K562 (cell line): ENCODE measurements around the gene ADM2. TPM values are rescaled to one million over a fixed set of nuclear protein-coding genes. Genes with fewer than 3 reads are reported as not detected.

Source experiments
- ATAC-seq: fragments of 200-7000 bp; cut with Tn5 transposase; 3 replicates; pipeline ENCODE4 v1.9.1; 2020; ENCODE audit warnings: moderate library complexity
- BruUV-seq: library from RNA; stranded (reverse); fragments of 400-500 nt; replicated peaks from 2 replicates; lab custom pipeline; 2021; lab: Mats Ljungman, UMichigan
- CTCF ChIA-PET: fragments of 300-600 bp; formaldehyde crosslinking; extraction: SDS; loops from one replicate; lab custom pipeline; 2021; ENCODE audit warnings: low intra/inter-chr PET ratio; lab: Yijun Ruan, JAX
- POLR2A ChIA-PET: fragments of 300-600, 350-650 bp; sonication (Branson Sonifier 250); formaldehyde crosslinking; extraction: SDS; loops from one replicate; lab custom pipeline; 2021; ENCODE audit warnings: antibody characterized with exemption, inconsistent platforms; lab: Yijun Ruan, JAX
- DNase-seq, 4 experiments: peaks; one replicate each; pipeline versions ENCODE4 v3.0.0 to v3.0.0-alpha.2; 2011 to 2018; ENCODE audit warnings: low spot score in 3 of 4, mixed read lengths in 3 of 4; ENCODE audit errors: extremely low read depth in 1 of 4
- FAIRE-seq: peaks from 2 replicates; lab custom pipeline; 2011; peaks lifted over from hg19 to GRCh38; lab: Jason Lieb, UNC
- H2AFZ ChIP-seq: 2 replicates; pipeline ENCODE4 v1.6.0; 2011; ENCODE audit warnings: low read depth, low read length, control low read depth, inconsistent platforms
- H3K27ac ChIP-seq: fragments of 200-600 bp; 3 replicates; pipeline ENCODE4 v1.8.0; 2011; ENCODE audit warnings: low read depth, mild to moderate bottlenecking, control low read depth, inconsistent platforms, low read length, moderate library complexity, mixed read lengths; ENCODE audit errors: extremely low read depth
- H3K27me3 ChIP-seq, 2 experiments: fragments of 300-600 bp in 1 of 2; 2 replicates in 1 of 2; 3 replicates in 1 of 2; pipeline versions ENCODE4 v1.6.0 to v1.8.0; 2011; ENCODE audit warnings: inconsistent platforms in 2 of 2, low read length in 2 of 2, mild to moderate bottlenecking in 1 of 2, mixed read lengths in 1 of 2, moderate library complexity in 1 of 2; ENCODE audit not compliant: control insufficient read depth in 2 of 2, insufficient read depth in 2 of 2
- H3K36me3 ChIP-seq: fragments of 300-600 bp; 3 replicates; pipeline ENCODE4 v1.8.0; 2011; ENCODE audit warnings: mild to moderate bottlenecking, low read length, inconsistent platforms; ENCODE audit not compliant: control insufficient read depth, insufficient read depth
- H3K4me1 ChIP-seq, 2 experiments: fragments of 200-600 bp in 1 of 2; replicated peaks in 1 of 2; 2 replicates in 1 of 2; 3 replicates in 1 of 2; pipeline versions ENCODE4 v1.5.1 to v1.8.0; 2011; ENCODE audit warnings: inconsistent platforms in 2 of 2, low read length in 2 of 2, mild to moderate bottlenecking in 1 of 2, mixed read lengths in 1 of 2, moderate library complexity in 1 of 2; ENCODE audit not compliant: control insufficient read depth in 2 of 2, insufficient read depth in 2 of 2
- H3K4me2 ChIP-seq: 2 replicates; pipeline ENCODE4 v1.6.1; 2011; ENCODE audit warnings: low read length, control low read depth, inconsistent platforms, mixed read lengths; ENCODE audit not compliant: insufficient read depth
- H3K4me3 ChIP-seq: fragments of 200-600 bp; sonication (generic), shearing (Covaris generic); 2 replicates; pipeline ENCODE4 v1.5.1; 2016; ENCODE audit warnings: control low read depth, inconsistent platforms
- H3K79me2 ChIP-seq: fragments of 200-600 bp; 3 replicates; pipeline ENCODE4 v1.8.0; 2011; ENCODE audit warnings: low read length, inconsistent platforms; ENCODE audit not compliant: control insufficient read depth, insufficient read depth
- H3K9ac ChIP-seq, 2 experiments: 2 replicates each; pipeline versions ENCODE4 v1.6.0 to v1.6.1; 2011; ENCODE audit warnings: low read depth in 2 of 2, low read length in 2 of 2, control low read depth in 1 of 2, inconsistent platforms in 1 of 2, mild to moderate bottlenecking in 1 of 2, mixed read lengths in 1 of 2; ENCODE audit not compliant: insufficient read depth in 1 of 2
- H3K9me1 ChIP-seq: one replicate; pipeline ENCODE4 v1.6.0; 2011; ENCODE audit warnings: inconsistent platforms, mild to moderate bottlenecking, low read length, moderate library complexity; ENCODE audit not compliant: control insufficient read depth, insufficient read depth
- H3K9me3 ChIP-seq: replicated peaks from 2 replicates; pipeline ENCODE4 v1.5.1; 2011; ENCODE audit warnings: low read depth, low read length, inconsistent platforms; ENCODE audit not compliant: control insufficient read depth, insufficient read depth
- H4K20me1 ChIP-seq: replicated peaks from 2 replicates; pipeline ENCODE4 v1.6.1; 2011; ENCODE audit warnings: low read length, inconsistent platforms, mixed read lengths; ENCODE audit not compliant: control insufficient read depth, insufficient read depth
- BCOR ChIP-seq: fragments of 450-650 bp; IDR thresholded peaks from 2 replicates; pipeline ENCODE4 v1.6.1; 2016
- E2F6 ChIP-seq, 2 experiments: IDR thresholded peaks; 2 replicates each; pipeline ENCODE4 v1.6.1; 2011; ENCODE audit warnings: borderline replicate concordance in 1 of 2, control low read depth in 1 of 2, low read depth in 1 of 2, low read length in 1 of 2, mild to moderate bottlenecking in 1 of 2, mixed read lengths in 1 of 2, moderate library complexity in 1 of 2; ENCODE audit not compliant: insufficient read depth in 1 of 2, insufficient read length in 1 of 2, poor library complexity in 1 of 2, severe bottlenecking in 1 of 2; ENCODE audit errors: extremely low read depth in 1 of 2
- FOXK1 ChIP-seq: sonication (generic); formaldehyde crosslinking; IDR thresholded peaks from 2 replicates; pipeline ENCODE4 v1.8.0; 2022; ENCODE audit warnings: missing genetic modification reagents, mild to moderate bottlenecking, borderline replicate concordance
- NCOA2 ChIP-seq, 2 experiments: fragments of 450-650 bp; IDR thresholded peaks; 2 replicates each; pipeline ENCODE4 v1.6.1; 2018; ENCODE audit warnings: mild to moderate bottlenecking in 2 of 2, moderate library complexity in 1 of 2; ENCODE audit not compliant: partially characterized antibody in 2 of 2
- PHB ChIP-seq: fragments of 250-450 bp; sonication (Bioruptor Pico); IDR thresholded peaks from 2 replicates; pipeline ENCODE4 v1.5.0; 2021
- PHB2 ChIP-seq: fragments of 450-650 bp; IDR thresholded peaks from 2 replicates; pipeline ENCODE4 v1.6.1; 2017; ENCODE audit warnings: low read depth
- POLR2G ChIP-seq: fragments of 200-400 bp; formaldehyde crosslinking; IDR thresholded peaks from 2 replicates; pipeline ENCODE4 v1.6.1; 2017; ENCODE audit warnings: low read depth, mild to moderate bottlenecking, antibody characterized with exemption, low read length, moderate library complexity
- PTBP1 ChIP-seq: fragments of 200-400 bp; formaldehyde crosslinking; IDR thresholded peaks from 2 replicates; pipeline ENCODE4 v1.6.1; 2017; ENCODE audit warnings: low read depth, low read length
- SMARCA4 ChIP-seq: fragments of 450-650 bp; IDR thresholded peaks from 2 replicates; pipeline ENCODE4 v1.6.1; 2016
- SUPT5H ChIP-seq: fragments of 450-650 bp; IDR thresholded peaks from 2 replicates; pipeline ENCODE4 v1.6.1; 2016
- TBL1XR1 ChIP-seq, 2 experiments: IDR thresholded peaks; 2 replicates each; pipeline ENCODE4 v1.6.1; 2012; ENCODE audit warnings: improper control_type of control experiment in 2 of 2, low read length in 2 of 2, mild to moderate bottlenecking in 1 of 2
- ZFX ChIP-seq: sonication (generic); formaldehyde crosslinking; IDR thresholded peaks from 2 replicates; pipeline ENCODE4 v1.8.0; 2022; ENCODE audit warnings: mild to moderate bottlenecking, missing genetic modification reagents, moderate library complexity
- ZKSCAN1 ChIP-seq: fragments of 150-350 bp; IDR thresholded peaks from 2 replicates; pipeline ENCODE4 v1.6.1; 2016; ENCODE audit warnings: low read depth, low read length
- ZNF561 ChIP-seq: fragments of 450-650 bp; formaldehyde crosslinking; conservative IDR thresholded peaks from 2 replicates; pipeline ENCODE4 v1.4.0; 2020; ENCODE audit warnings: mild to moderate bottlenecking, moderate library complexity
- WGBS: fragments of 100-300 bp; shearing (Covaris generic); methylation state at CpG from one replicate; pipeline ENCODE4 v1.1.6; 2016; ENCODE audit warnings: low coverage, mixed read lengths; ENCODE audit not compliant: insufficient coverage; ENCODE audit errors: missing lambda C conversion rate; 5-methylcytosine and 5-hydroxymethylcytosine counted together
- in situ Hi-C: fragments of 300-500 bp; cut with MboI; formaldehyde crosslinking; loops from 4 replicates; pipeline ENCODE4 v1.15.0; 2018; ENCODE audit warnings: inconsistent platforms, mixed read lengths
- intact Hi-C: fragments of 100-400 bp; cut with micrococcal nuclease; formaldehyde crosslinking; loops from 2 replicates; pipeline ENCODE4 v1.14.2; 2022
- polyA plus RNA-seq, 8 experiments: library from polyadenylated mRNA; depleted of rRNA in 4 of 8; stranded (reverse) in 5 of 8; unstranded in 3 of 8; fragments of >200 nt; fragmentation: Nextera tagmentation in 2 of 8; fragmentation: Illumina TruSeq in 1 of 8; extraction: Ambion mirVana in 2 of 8; extraction: Trizol in 1 of 8; gene quantifications; 2 replicates each; pipeline versions ENCODE4 v1.2.1 to v1.2.3, GENCODE V29; 2011 to 2014; ENCODE audit warnings: inconsistent platforms in 1 of 8, missing spikeins in 1 of 8
- total RNA-seq, 7 experiments: library from RNA; depleted of rRNA in 6 of 7; stranded (reverse); fragments of >200 nt in 6 of 7; fragmentation: Illumina TruSeq in 2 of 7; extraction: Trizol in 2 of 7; gene quantifications; 2 replicates each; pipeline versions ENCODE4 v1.2.1 to v1.2.3, GENCODE V29; 2011 to 2021; ENCODE audit warnings: low replicate concordance in 1 of 7
- TF ChIP-seq, protein P1 (sequence below): IDR thresholded peaks from 2 replicates; pipeline ENCODE4 v1.6.1; 2011; ENCODE audit warnings: borderline replicate concordance, low read depth, mild to moderate bottlenecking, moderate library complexity, low read length; ENCODE audit not compliant: insufficient read depth, poor library complexity, severe bottlenecking
- TF ChIP-seq, protein P2 (sequence below): fragments of 250-450 bp; sonication (Bioruptor Pico); IDR thresholded peaks from 2 replicates; pipeline ENCODE4 v1.4.0; 2020; ENCODE audit warnings: borderline replicate concordance

The ADM2 gene
- total and polyA plus RNA-seq, 9 of the 15 experiments (the other 6 are each of a cell fraction or from before 2014, with no cell fraction given) = 0.11 to 5.1 (median 0.38) TPM

- Histone ChIP-seq H4K20me1 (no peaks in the 10 kb centered on the region), H3K27ac (no peak overlapping the region), H3K4me3 (no peak overlapping the region), H3K9me3 (no peaks in the 10 kb centered on the region), H2AFZ (no peak overlapping the region), H3K9me1 (peaks cover 2% of the 10 kb centered on the region), H3K79me2 (no peaks in the 10 kb centered on the region), H3K4me1 (peaks cover 0 to 42% of the 10 kb centered on the region in 2 experiments; a peak in 2 of 5 replicates), H3K9ac (peak overlapping the region in 1 of 2 experiments; percentile 58; a peak in 1 of 4 replicates), H3K4me2 (no peak overlapping the region), H3K27me3 (no peaks in the 10 kb centered on the region), H3K36me3 (peaks cover 54% of the 10 kb centered on the region; the same call in 1 of the 3 replicates)
- no TSS peak for BruUV-seq
- CTCF ChIA-PET = no interaction called here
- intact Hi-C loops = no loop called here
- no peak for ATAC-seq
- WGBS = 81% methylated on average over 6 of the region's 17 CpGs
- in situ Hi-C loops = no loop called here
- POLR2A ChIA-PET = no interaction called here
- FAIRE-seq = no peak
- no peak for DNase-seq
- no peak for TF ChIP-seq ZNF561 (CRISPR knock-in tag)
- TF ChIP-seq NCOA2 (IDR thresholded peaks at IDR 0.05; ENCODE audit: partially characterized antibody in 2 of 2) = no peak
- TF ChIP-seq ZFX (CRISPR knock-in tag) = no peak
- TF ChIP-seq ZKSCAN1 = no peak
- no peak for TF ChIP-seq FOXK1 (CRISPR knock-in tag)
- TF ChIP-seq, protein P1, sequence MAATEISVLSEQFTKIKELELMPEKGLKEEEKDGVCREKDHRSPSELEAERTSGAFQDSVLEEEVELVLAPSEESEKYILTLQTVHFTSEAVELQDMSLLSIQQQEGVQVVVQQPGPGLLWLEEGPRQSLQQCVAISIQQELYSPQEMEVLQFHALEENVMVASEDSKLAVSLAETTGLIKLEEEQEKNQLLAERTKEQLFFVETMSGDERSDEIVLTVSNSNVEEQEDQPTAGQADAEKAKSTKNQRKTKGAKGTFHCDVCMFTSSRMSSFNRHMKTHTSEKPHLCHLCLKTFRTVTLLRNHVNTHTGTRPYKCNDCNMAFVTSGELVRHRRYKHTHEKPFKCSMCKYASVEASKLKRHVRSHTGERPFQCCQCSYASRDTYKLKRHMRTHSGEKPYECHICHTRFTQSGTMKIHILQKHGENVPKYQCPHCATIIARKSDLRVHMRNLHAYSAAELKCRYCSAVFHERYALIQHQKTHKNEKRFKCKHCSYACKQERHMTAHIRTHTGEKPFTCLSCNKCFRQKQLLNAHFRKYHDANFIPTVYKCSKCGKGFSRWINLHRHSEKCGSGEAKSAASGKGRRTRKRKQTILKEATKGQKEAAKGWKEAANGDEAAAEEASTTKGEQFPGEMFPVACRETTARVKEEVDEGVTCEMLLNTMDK = no peak
- TF ChIP-seq SMARCA4 = no peak
- no peak for TF ChIP-seq BCOR
- TF ChIP-seq PTBP1 = no peak
- TF ChIP-seq PHB2 = no peak
- TF ChIP-seq TBL1XR1 (IDR thresholded peaks at IDR 0.05; ENCODE audit: low read length in 2 of 2) = no peak
- no peak for TF ChIP-seq E2F6 (IDR thresholded peaks at IDR 0.05; ENCODE audit: borderline replicate concordance in 1 of 2, extremely low read depth in 1 of 2, insufficient read depth in 1 of 2, insufficient read length in 1 of 2, low read depth in 1 of 2, low read length in 1 of 2, poor library complexity in 1 of 2, severe bottlenecking in 1 of 2)
- peak; percentile 47 for TF ChIP-seq SUPT5H
- TF ChIP-seq, protein P2, sequence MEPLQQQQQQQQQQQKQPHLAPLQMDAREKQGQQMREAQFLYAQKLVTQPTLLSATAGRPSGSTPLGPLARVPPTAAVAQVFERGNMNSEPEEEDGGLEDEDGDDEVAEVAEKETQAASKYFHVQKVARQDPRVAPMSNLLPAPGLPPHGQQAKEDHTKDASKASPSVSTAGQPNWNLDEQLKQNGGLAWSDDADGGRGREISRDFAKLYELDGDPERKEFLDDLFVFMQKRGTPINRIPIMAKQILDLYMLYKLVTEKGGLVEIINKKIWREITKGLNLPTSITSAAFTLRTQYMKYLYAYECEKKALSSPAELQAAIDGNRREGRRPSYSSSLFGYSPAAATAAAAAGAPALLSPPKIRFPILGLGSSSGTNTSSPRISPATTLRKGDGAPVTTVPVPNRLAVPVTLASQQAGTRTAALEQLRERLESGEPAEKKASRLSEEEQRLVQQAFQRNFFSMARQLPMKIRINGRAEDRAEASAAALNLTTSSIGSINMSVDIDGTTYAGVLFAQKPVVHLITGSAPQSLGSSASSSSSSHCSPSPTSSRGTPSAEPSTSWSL (CRISPR knock-in tag) = no peak
- no peak for TF ChIP-seq PHB (CRISPR knock-in tag)
- peak; percentile 56; the same call in 1 of the 2 replicates for TF ChIP-seq POLR2G
Measured at GRCh38 chr22:50445880-50446707, 35.2 kb upstream of the ADM2 start.
